HG03558 (cell line): ENCODE data around the gene DUSP9.

Source experiments
- ATAC-seq: cut with Tn5 transposase; IDR thresholded peaks from one replicate; pipeline ENCODE4 v1.9.1; 2021; ENCODE audit warnings: moderate number of reproducible peaks; ENCODE audit not compliant: unreplicated experiment; ENCODE audit errors: extremely low read depth

DUSP9 gene

GRCh38 chrX:153635788-153636668 lies 11.0 kb upstream of the DUSP9 start:
- no peak for ATAC-seq

- ATAC-seq: no peak
Observed at GRCh38 chrX:153636716-153637115, 10.3 kb upstream of the DUSP9 start.

GRCh38 chrX:153637121-153638040 lies 9.6 kb upstream of the DUSP9 start:
- no peak for ATAC-seq

GRCh38 chrX:153638041-153638371 lies 9.0 kb upstream of the DUSP9 start:
- no peak for ATAC-seq

- no peak for ATAC-seq
Observed at GRCh38 chrX:153638436-153639176, 8.4 kb upstream of the DUSP9 start.

- no peak for ATAC-seq
Observed at GRCh38 chrX:153639177-153640044, 7.6 kb upstream of the DUSP9 start.

GRCh38 chrX:153640045-153640686 lies 6.8 kb upstream of the DUSP9 start:
- no peak for ATAC-seq

- ATAC-seq: no peak
Observed at GRCh38 chrX:153640736-153641575, 6.0 kb upstream of the DUSP9 start.

- no peak for ATAC-seq
Observed at GRCh38 chrX:153641627-153642026, 5.4 kb upstream of the DUSP9 start.

GRCh38 chrX:153642051-153642654 lies 4.8 kb upstream of the DUSP9 start:
- ATAC-seq: no peak

- no peak for ATAC-seq
Observed at GRCh38 chrX:153642655-153643430, 4.2 kb upstream of the DUSP9 start.

GRCh38 chrX:153643431-153644351 lies 3.3 kb upstream of the DUSP9 start:
- no peak for ATAC-seq

GRCh38 chrX:153644356-153645125 lies 2.5 kb upstream of the DUSP9 start:
- no peak for ATAC-seq

- ATAC-seq: no peak
Observed at GRCh38 chrX:153645151-153645550, 1.9 kb upstream of the DUSP9 start.

- ATAC-seq: no peak
Observed at GRCh38 chrX:153645921-153646488, 998 bp upstream of the DUSP9 start.
